Muscle layer of duodenum (tissue), 2 donors: ENCODE data around the gene CLSTN2.

Experiments
- H3K27ac ChIP-seq: one replicate; pipeline ENCODE4 v1.7.0; 2013; ENCODE audit warnings: mild to moderate bottlenecking, low read length
- H3K27me3 ChIP-seq: one replicate; pipeline ENCODE4 v1.7.0; 2013; ENCODE audit warnings: low read depth, mild to moderate bottlenecking, control low read depth, low read length
- H3K36me3 ChIP-seq, 2 donors: one replicate each; pipeline ENCODE4 v1.7.0; 2013; ENCODE audit warnings: low read length in 2 of 2, control low read depth in 1 of 2, mild to moderate bottlenecking in 1 of 2; ENCODE audit not compliant: insufficient read depth in 2 of 2, control insufficient read depth in 1 of 2
- H3K4me1 ChIP-seq, 2 donors: one replicate each; pipeline ENCODE4 v1.7.0; 2013; ENCODE audit warnings: low read length in 2 of 2, mild to moderate bottlenecking in 2 of 2, control low read depth in 1 of 2, moderate library complexity in 1 of 2; ENCODE audit not compliant: insufficient read depth in 2 of 2, control insufficient read depth in 1 of 2
- H3K4me3 ChIP-seq, 2 donors: one replicate each; pipeline ENCODE4 v1.7.0; 2013; ENCODE audit warnings: low read length in 2 of 2, low read depth in 1 of 2, mild to moderate bottlenecking in 1 of 2
- H3K9me3 ChIP-seq, 2 donors: one replicate each; pipeline ENCODE4 v1.7.0; 2013; ENCODE audit warnings: low read length in 2 of 2, control low read depth in 1 of 2, mild to moderate bottlenecking in 1 of 2; ENCODE audit not compliant: control insufficient read depth in 1 of 2
- donor health status: healthy.

CLSTN2 gene

DNA sequence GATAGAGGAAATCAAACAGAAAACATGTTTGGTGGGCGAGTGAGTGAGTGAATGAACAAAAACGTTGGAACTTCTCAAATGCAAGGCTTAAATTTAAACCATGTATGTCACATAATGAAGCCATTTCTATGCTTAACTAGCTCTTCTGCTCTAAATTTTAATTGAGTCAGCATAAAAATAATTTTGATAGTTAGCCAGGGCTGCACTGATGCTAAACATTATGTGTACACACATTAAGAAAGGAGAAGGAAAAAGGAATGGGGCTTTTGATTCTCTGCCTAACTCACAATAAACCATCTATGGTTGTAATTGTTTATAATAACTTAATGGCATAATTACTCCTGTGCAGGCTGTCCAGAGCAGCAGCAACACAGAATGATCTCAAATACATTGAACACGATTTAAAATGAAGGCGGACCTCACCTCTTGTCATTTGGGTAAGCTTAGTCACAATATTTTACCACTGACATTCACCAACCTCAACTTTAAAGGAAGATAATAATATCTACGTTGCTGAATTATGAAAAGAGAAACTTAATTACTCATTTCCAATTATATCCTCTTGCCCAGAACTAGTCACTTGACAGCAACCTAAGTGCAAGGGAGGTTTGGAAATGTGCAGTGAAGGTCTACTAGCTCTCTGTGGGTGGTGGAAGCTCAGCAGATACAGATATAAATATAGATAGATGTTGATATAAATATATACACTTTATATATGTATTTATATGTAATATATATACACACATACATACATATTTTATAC is 424.4 kb downstream of the CLSTN2 start:
- H3K27me3 ChIP-seq, result no peaks in the 10 kb centered on the region
- H3K4me1 ChIP-seq, result no peaks in the 10 kb centered on the region
- H3K9me3 ChIP-seq, result no peaks in the 10 kb centered on the region
- H3K4me3 ChIP-seq, result no peak overlapping the region
- no peaks in the 10 kb centered on the region for H3K36me3 ChIP-seq
- H3K27ac ChIP-seq, result no peak overlapping the region

DNA sequence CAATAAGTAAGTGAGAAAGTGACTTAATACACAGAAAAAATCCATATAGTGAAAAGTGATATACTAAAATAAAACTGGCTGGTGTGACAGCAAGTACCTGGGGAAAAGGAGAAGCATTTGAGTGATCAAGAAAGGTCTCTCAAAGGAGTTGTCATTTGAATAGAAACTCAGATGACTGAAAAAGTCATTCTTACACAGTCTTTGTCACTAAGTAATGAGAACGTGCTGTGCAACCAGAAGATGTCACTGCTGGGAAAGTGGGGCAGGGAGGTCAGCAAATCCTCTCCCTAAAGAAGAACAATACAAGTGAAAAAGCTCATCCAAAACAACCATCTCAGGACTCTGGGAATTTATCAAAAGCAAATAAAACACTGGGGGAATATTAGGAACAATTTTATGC is 425.3 kb downstream of the CLSTN2 start:
- Histone ChIP-seq H3K4me1 (no peaks in the 10 kb centered on the region), H3K4me3 (no peak overlapping the region), H3K9me3 (no peaks in the 10 kb centered on the region), H3K27ac (no peak overlapping the region), H3K36me3 (no peaks in the 10 kb centered on the region), H3K27me3 (no peaks in the 10 kb centered on the region)

DNA sequence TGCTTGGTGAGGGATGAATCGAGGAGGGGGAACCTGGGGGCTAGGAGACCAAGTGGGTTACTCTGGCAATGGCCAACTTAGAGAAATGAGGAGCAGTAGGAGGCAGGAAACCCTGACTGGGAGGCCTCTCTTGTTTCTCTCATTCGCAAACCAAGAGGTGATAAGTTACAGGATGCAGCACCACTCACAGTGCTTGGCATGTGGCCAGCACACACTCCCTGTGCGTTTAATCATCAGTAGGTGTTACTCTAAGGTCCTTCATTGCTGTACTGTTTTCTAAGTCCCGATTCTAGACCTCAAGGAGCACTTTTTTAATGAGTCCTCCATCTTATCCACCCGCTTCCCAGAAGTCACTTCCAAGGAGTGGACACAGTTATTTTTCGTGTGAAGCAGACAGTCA is 428.8 kb downstream of the CLSTN2 start:
- H3K4me1 ChIP-seq, result no peaks in the 10 kb centered on the region
- no peak overlapping the region for H3K4me3 ChIP-seq
- no peaks in the 10 kb centered on the region for H3K27me3 ChIP-seq
- no peak overlapping the region for H3K27ac ChIP-seq
- no peaks in the 10 kb centered on the region for H3K9me3 ChIP-seq
- no peaks in the 10 kb centered on the region for H3K36me3 ChIP-seq

DNA sequence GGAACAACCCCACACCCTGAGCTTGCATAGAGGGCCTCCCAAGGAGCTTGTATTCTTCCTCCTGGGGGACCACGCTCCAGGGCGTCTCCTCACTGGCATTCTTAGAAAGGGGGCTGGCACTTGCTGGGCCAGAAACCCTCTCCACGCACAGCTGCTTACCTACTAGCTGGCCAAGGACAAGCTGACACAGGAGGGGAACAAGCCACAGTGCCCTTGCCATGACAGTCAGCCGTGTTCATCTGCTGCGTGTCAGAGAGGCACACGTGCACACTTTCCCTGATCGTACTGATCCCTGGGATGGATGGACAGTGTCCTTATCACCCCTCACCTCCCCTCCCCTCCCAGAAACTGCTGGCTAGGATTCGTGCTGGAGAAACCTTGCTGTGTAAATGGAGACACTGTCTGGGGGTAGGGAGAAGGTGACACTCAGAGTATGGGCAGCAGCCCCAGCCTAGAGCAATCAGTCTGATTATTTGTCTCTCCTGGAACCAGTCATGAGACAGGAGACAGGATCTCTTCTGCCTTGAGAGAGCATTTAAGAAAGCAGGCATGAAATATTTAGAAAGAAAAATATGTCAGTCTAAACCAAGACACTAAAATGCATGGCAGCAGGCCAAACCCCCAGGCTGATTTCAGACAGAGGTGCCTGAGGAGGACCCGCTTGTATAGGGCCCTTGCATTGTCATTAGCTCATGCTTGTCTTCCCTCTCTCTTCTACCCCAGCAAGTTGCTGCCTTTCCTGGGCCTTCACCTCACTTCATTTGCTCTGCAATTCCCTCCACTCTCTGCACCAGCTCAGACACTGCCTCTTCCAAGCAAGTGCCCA is 431.1 kb downstream of the CLSTN2 start:
- Histone ChIP-seq H3K36me3 (no peaks in the 10 kb centered on the region), H3K27me3 (no peaks in the 10 kb centered on the region), H3K27ac (no peak overlapping the region), H3K4me1 (no peaks in the 10 kb centered on the region), H3K4me3 (no peak overlapping the region), H3K9me3 (no peaks in the 10 kb centered on the region)

DNA sequence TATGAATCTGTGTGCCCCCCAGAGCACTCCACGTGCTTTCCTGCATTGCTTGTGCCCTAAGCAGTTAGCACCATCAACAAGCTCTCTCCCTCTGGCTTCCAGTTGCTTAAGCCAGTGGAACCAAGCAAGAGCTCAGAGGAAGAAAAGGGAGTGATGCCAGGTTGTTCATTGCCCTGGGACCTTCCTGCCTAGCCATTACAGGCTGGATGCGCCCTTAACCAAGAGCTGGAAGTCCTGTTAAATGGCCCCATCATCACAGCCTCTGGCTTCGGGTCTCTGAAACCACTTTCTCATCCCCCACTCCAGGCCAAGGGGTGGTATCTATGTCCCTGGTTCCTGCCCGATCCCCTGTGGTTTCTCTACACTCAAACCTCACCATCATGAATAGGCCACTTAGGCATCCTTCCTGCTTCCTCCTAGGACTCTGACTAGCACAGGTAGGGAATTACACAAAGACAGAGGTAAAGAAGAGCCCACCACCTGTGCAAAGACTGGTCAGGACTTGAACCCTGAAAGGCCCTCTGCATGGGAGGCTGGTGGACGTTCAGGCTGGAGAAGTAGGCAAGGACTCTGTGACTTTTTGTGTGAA is 433.3 kb downstream of the CLSTN2 start:
- Histone ChIP-seq H3K27me3 (no peaks in the 10 kb centered on the region), H3K27ac (no peak overlapping the region), H3K4me3 (no peak overlapping the region), H3K9me3 (no peaks in the 10 kb centered on the region), H3K4me1 (no peaks in the 10 kb centered on the region), H3K36me3 (no peaks in the 10 kb centered on the region)

DNA sequence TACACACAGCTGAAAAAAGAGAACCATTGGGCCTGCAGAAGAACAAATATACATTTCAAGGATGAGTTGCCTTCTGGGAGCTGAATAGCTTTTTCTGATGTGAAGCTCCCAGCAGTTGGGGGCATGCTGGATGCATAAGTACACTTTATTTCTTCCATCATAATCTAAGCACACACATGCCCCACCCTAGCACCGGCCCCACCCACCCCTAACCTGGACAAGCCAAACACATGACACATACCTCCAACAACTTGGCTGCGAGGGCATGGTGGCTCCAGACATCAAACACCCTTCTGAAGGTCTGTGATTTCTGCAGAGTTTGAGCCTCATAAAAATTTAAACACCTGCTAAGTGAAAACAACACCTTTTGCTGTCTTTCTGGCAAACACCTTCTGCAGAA is 435.7 kb downstream of the CLSTN2 start:
- no peak overlapping the region for H3K27ac ChIP-seq
- no peaks in the 10 kb centered on the region for H3K9me3 ChIP-seq
- no peaks in the 10 kb centered on the region for H3K36me3 ChIP-seq
- H3K27me3 ChIP-seq, result no peaks in the 10 kb centered on the region
- H3K4me1 ChIP-seq, result no peaks in the 10 kb centered on the region
- H3K4me3 ChIP-seq, result no peak overlapping the region

DNA sequence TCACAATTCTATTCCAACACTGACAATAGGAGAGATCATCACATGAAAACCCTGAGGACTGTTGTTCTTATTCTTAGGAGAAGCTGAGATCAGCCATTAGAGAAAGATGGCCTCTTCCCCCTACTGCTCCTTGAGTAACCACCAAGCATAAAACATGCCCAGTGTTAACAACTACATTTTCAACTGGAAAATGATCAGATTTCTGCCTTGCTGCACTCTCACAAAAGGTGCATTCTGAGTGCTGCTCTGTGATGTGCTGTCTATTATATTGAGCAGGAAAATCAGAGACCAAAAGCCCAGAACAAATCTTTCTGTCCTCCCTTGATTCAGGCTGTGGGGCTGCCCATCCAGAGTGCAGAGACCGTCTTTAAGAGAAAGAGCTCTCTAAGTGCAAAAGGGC is 438.2 kb downstream of the CLSTN2 start:
- H3K27ac ChIP-seq, result no peak overlapping the region
- no peaks in the 10 kb centered on the region for H3K4me1 ChIP-seq
- H3K4me3 ChIP-seq, result no peak overlapping the region
- no peaks in the 10 kb centered on the region for H3K36me3 ChIP-seq
- no peaks in the 10 kb centered on the region for H3K9me3 ChIP-seq
- H3K27me3 ChIP-seq, result no peaks in the 10 kb centered on the region

DNA sequence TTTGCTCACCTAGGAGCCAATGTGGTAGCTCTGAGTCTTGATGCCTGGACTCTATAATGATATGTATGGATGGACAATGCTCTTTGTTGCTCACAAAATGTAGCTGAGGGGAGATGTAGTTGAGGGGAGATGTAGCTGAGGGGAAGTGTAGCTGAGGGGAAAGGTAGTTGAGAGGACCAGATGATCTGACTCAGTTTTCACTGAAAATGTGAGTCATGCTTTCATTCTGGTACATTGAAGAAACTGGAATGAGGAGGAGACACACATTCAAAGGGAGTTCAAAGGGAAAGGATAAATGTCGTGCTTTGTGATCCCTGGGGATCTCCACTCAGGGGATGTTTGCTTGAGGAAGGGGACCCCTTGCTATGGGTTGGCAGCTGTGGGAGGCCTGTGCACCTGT is 440.0 kb downstream of the CLSTN2 start:
- no peaks in the 10 kb centered on the region for H3K27me3 ChIP-seq
- H3K27ac ChIP-seq, result no peak overlapping the region
- no peaks in the 10 kb centered on the region for H3K4me1 ChIP-seq
- H3K9me3 ChIP-seq, result no peaks in the 10 kb centered on the region
- H3K4me3 ChIP-seq, result no peak overlapping the region
- H3K36me3 ChIP-seq, result no peaks in the 10 kb centered on the region

DNA sequence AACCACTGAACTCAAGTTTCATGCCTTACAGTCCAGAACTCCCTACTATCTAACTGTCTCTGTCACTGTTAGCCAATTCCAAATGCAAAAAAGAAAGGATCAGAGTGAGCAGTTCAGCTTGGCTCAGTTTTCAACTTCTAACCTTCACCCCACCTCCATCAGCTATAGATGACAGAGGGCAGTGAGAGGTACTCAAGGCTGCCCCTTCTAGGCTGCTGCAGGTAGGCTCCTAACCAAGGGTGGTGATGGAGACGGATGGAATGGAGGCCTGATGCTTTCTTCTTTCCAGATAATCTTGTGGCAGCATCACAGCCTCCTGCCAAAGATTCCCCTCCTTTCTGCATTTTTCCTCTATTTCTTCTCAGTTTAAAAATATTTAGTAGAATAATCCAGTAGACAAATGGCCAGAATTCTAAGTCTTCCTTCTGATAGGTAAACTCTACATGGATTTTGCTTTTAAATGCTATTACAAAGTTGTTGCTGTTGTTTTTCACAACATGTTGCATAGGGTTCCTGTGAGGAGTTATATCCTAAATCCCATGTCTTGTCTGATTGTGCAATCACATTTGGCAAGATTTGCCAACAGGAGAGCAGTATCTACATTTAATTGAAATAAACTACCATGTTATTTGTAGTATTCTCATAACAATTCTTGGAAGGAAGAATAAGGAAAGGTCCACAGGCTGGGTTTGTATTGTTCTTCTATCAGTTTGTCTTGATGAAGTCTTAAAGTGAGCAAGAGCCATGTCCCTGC is 441.3 kb downstream of the CLSTN2 start:
- no peak overlapping the region for H3K27ac ChIP-seq
- no peaks in the 10 kb centered on the region for H3K27me3 ChIP-seq
- no peaks in the 10 kb centered on the region for H3K36me3 ChIP-seq
- no peaks in the 10 kb centered on the region for H3K4me1 ChIP-seq
- H3K4me3 ChIP-seq, result no peak overlapping the region
- no peaks in the 10 kb centered on the region for H3K9me3 ChIP-seq

DNA sequence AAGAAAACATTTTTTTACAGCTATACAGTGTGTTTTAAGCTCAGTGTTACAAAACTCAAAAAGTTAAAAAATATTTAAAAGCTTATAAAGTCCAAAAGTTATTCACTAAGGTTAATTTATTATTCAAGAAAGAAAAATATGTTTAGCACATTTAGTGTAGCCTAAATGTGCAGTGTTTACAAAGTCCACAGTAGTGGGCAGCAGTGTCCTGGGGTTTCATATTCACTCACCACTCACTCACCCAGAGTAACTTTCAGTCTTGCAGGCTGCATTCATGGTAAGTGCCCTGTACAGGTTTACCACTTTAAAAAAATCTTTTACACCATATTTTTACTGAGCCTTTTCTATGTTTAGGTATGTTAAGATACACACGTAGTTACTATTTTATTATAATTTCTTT is 442.7 kb downstream of the CLSTN2 start:
- Histone ChIP-seq H3K36me3 (no peaks in the 10 kb centered on the region), H3K4me3 (no peak overlapping the region), H3K9me3 (no peaks in the 10 kb centered on the region), H3K27ac (no peak overlapping the region), H3K27me3 (no peaks in the 10 kb centered on the region), H3K4me1 (no peaks in the 10 kb centered on the region)
